SK-N-SH treated with all-trans-retinoic acid at 6 μM for 48 hours (cell line): ENCODE data around the gene PDIA5.
A peak's percentile ranks its signal among the peaks of the same experiment; 100 is the strongest.

Experiments
- ATAC-seq: fragments of 200-7000 bp; cut with Tn5 transposase; 3 replicates; pipeline ENCODE4 v1.9.1; 2020; ENCODE audit warnings: mild to moderate bottlenecking, moderate library complexity
- ARNTL ChIP-seq: fragments of 450-650 bp; formaldehyde crosslinking; IDR thresholded peaks from 2 replicates; pipeline ENCODE4 v1.5.0; 2020; ENCODE audit warnings: low read depth, mild to moderate bottlenecking, moderate library complexity, borderline replicate concordance
- BACH2 ChIP-seq: fragments of 250-450 bp; sonication (Bioruptor Pico); IDR thresholded peaks from 2 replicates; pipeline ENCODE4 v1.9.0; 2021; ENCODE audit warnings: mild to moderate bottlenecking, borderline replicate concordance
- CSDC2 ChIP-seq: fragments of 250-450 bp; sonication (Bioruptor Pico); IDR thresholded peaks from 2 replicates; pipeline ENCODE4 v1.5.0; 2020; ENCODE audit warnings: mild to moderate bottlenecking, moderate library complexity
- ESRRG ChIP-seq: fragments of 250-450 bp; sonication (Bioruptor Pico); IDR thresholded peaks from 2 replicates; pipeline ENCODE4 v1.6.1; 2021; ENCODE audit warnings: mild to moderate bottlenecking
- GLIS3 ChIP-seq: fragments of 250-450 bp; sonication (Bioruptor Pico); IDR thresholded peaks from 2 replicates; pipeline ENCODE4 v1.5.0; 2020; ENCODE audit warnings: mild to moderate bottlenecking, moderate library complexity
- ISL1 ChIP-seq: fragments of 250-450 bp; sonication (Bioruptor Pico); IDR thresholded peaks from 2 replicates; pipeline ENCODE4 v2.1.2; 2022; ENCODE audit warnings: mild to moderate bottlenecking, moderate library complexity
- OSR1 ChIP-seq: fragments of 250-450 bp; sonication (Bioruptor Pico); IDR thresholded peaks from 2 replicates; pipeline ENCODE4 v1.8.0; 2022; ENCODE audit warnings: moderate library complexity, mild to moderate bottlenecking, inconsistent platforms
- PPARA ChIP-seq: fragments of 250-450 bp; sonication (Bioruptor Pico); IDR thresholded peaks from 2 replicates; pipeline ENCODE4 v1.5.0; 2020; ENCODE audit warnings: mild to moderate bottlenecking, borderline replicate concordance
- RARB ChIP-seq: fragments of 250-450 bp; sonication (Bioruptor Pico); IDR thresholded peaks from 2 replicates; pipeline ENCODE4 v1.8.0; 2021; ENCODE audit warnings: mild to moderate bottlenecking, moderate library complexity
- SNAI2 ChIP-seq: fragments of 250-450 bp; sonication (Bioruptor Pico); IDR thresholded peaks from 2 replicates; pipeline ENCODE4 v1.5.0; 2020; ENCODE audit warnings: mild to moderate bottlenecking, moderate library complexity
- TCF4 ChIP-seq: fragments of 250-450 bp; sonication (Bioruptor Pico); IDR thresholded peaks from 2 replicates; pipeline ENCODE4 v1.8.0; 2021; ENCODE audit warnings: mild to moderate bottlenecking, moderate library complexity, borderline replicate concordance
- TOX ChIP-seq: fragments of 250-450 bp; sonication (Bioruptor Pico); IDR thresholded peaks from 2 replicates; pipeline ENCODE4 v1.8.0; 2021; ENCODE audit warnings: mild to moderate bottlenecking, moderate library complexity, borderline replicate concordance
- ZC3H10 ChIP-seq: fragments of 250-450 bp; sonication (Bioruptor Pico); IDR thresholded peaks from 2 replicates; pipeline ENCODE4 v1.5.1; 2021; ENCODE audit warnings: mild to moderate bottlenecking, moderate library complexity
- ZFP3 ChIP-seq: fragments of 250-450 bp; sonication (Bioruptor Pico); IDR thresholded peaks from 2 replicates; pipeline ENCODE4 v1.5.0; 2020; ENCODE audit warnings: mild to moderate bottlenecking, moderate library complexity
- ZFP30 ChIP-seq: fragments of 450-650 bp; formaldehyde crosslinking; IDR thresholded peaks from 2 replicates; pipeline ENCODE4 v1.5.0; 2022; ENCODE audit warnings: mild to moderate bottlenecking, moderate library complexity
- ZNF565 ChIP-seq: fragments of 450-650 bp; formaldehyde crosslinking; conservative IDR thresholded peaks from 2 replicates; pipeline ENCODE4 v1.5.0; 2020; ENCODE audit warnings: low read depth, mild to moderate bottlenecking, moderate library complexity
- ZNF70 ChIP-seq: fragments of 450-650 bp; formaldehyde crosslinking; IDR thresholded peaks from 2 replicates; pipeline ENCODE4 v1.5.0; 2020; ENCODE audit warnings: mild to moderate bottlenecking, moderate library complexity
- TF ChIP-seq, protein P1 (sequence below): fragments of 250-450 bp; sonication (Bioruptor Pico); IDR thresholded peaks from 2 replicates; pipeline ENCODE4 v1.5.1; 2021; ENCODE audit warnings: mild to moderate bottlenecking, moderate library complexity
- TF ChIP-seq, protein P2 (sequence below): fragments of 250-450 bp; sonication (Bioruptor Pico); IDR thresholded peaks from 2 replicates; pipeline ENCODE4 v1.5.0; 2020; ENCODE audit warnings: mild to moderate bottlenecking, moderate library complexity
- TF ChIP-seq, protein P3 (sequence below): fragments of 250-450 bp; sonication (Bioruptor Pico); IDR thresholded peaks from 2 replicates; pipeline ENCODE4 v1.8.0; 2021; ENCODE audit warnings: low read depth, mild to moderate bottlenecking, moderate library complexity, borderline replicate concordance
- TF ChIP-seq, protein P4 (sequence below): fragments of 250-450 bp; sonication (Bioruptor Pico); IDR thresholded peaks from 2 replicates; pipeline ENCODE4 v1.5.1; 2020; ENCODE audit warnings: low read depth, mild to moderate bottlenecking, moderate library complexity
- TF ChIP-seq, protein P5 (sequence below): fragments of 250-450 bp; sonication (Bioruptor Pico); IDR thresholded peaks from 2 replicates; pipeline ENCODE4 v1.8.0; 2020; ENCODE audit warnings: mild to moderate bottlenecking, moderate library complexity, borderline replicate concordance

PDIA5 gene

DNA sequence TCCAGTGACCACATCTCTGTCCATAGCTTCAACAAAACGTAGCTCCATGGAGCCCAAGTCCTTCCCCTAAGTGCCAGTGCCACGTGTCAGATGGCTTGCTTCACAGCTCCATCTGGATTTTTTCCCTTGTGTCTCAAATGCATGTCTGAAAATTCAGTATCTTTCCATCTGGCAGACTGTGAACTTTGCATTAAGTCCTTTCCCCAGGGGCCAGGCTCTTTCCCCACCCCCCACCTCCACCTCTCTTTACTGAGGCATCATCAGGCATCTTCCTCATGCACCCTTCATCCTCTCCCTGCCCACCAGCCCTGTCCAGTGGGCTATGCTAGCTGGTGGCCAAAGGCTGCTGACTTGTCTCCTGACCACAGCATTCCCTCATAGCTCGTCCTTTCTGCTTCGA, 53.7 kb downstream of the PDIA5 start:
- TF ChIP-seq, protein P1, sequence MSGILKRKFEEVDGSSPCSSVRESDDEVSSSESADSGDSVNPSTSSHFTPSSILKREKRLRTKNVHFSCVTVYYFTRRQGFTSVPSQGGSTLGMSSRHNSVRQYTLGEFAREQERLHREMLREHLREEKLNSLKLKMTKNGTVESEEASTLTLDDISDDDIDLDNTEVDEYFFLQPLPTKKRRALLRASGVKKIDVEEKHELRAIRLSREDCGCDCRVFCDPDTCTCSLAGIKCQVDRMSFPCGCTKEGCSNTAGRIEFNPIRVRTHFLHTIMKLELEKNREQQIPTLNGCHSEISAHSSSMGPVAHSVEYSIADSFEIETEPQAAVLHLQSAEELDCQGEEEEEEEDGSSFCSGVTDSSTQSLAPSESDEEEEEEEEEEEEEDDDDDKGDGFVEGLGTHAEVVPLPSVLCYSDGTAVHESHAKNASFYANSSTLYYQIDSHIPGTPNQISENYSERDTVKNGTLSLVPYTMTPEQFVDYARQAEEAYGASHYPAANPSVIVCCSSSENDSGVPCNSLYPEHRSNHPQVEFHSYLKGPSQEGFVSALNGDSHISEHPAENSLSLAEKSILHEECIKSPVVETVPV (CRISPR knock-in tag): no peak
- TF ChIP-seq, protein P2, sequence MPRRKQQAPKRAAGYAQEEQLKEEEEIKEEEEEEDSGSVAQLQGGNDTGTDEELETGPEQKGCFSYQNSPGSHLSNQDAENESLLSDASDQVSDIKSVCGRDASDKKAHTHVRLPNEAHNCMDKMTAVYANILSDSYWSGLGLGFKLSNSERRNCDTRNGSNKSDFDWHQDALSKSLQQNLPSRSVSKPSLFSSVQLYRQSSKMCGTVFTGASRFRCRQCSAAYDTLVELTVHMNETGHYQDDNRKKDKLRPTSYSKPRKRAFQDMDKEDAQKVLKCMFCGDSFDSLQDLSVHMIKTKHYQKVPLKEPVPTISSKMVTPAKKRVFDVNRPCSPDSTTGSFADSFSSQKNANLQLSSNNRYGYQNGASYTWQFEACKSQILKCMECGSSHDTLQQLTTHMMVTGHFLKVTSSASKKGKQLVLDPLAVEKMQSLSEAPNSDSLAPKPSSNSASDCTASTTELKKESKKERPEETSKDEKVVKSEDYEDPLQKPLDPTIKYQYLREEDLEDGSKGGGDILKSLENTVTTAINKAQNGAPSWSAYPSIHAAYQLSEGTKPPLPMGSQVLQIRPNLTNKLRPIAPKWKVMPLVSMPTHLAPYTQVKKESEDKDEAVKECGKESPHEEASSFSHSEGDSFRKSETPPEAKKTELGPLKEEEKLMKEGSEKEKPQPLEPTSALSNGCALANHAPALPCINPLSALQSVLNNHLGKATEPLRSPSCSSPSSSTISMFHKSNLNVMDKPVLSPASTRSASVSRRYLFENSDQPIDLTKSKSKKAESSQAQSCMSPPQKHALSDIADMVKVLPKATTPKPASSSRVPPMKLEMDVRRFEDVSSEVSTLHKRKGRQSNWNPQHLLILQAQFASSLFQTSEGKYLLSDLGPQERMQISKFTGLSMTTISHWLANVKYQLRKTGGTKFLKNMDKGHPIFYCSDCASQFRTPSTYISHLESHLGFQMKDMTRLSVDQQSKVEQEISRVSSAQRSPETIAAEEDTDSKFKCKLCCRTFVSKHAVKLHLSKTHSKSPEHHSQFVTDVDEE (CRISPR knock-in tag): no peak
- TF ChIP-seq ZFP3 (no peak), ZNF565 (no peak), OSR1 (CRISPR knock-in tag) (no peak), ZFP30 (no peak), SNAI2 (CRISPR knock-in tag) (no peak), ZC3H10 (no peak), TOX (no peak), GLIS3 (no peak), ARNTL (CRISPR knock-in tag) (no peak), TCF4 (CRISPR knock-in tag) (no peak)
- TF ChIP-seq, protein P3, sequence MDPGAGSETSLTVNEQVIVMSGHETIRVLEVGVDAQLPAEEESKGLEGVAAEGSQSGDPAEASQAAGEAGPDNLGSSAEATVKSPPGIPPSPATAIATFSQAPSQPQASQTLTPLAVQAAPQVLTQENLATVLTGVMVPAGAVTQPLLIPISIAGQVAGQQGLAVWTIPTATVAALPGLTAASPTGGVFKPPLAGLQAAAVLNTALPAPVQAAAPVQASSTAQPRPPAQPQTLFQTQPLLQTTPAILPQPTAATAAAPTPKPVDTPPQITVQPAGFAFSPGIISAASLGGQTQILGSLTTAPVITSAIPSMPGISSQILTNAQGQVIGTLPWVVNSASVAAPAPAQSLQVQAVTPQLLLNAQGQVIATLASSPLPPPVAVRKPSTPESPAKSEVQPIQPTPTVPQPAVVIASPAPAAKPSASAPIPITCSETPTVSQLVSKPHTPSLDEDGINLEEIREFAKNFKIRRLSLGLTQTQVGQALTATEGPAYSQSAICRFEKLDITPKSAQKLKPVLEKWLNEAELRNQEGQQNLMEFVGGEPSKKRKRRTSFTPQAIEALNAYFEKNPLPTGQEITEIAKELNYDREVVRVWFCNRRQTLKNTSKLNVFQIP (CRISPR knock-in tag): no peak
- TF ChIP-seq, protein P4, sequence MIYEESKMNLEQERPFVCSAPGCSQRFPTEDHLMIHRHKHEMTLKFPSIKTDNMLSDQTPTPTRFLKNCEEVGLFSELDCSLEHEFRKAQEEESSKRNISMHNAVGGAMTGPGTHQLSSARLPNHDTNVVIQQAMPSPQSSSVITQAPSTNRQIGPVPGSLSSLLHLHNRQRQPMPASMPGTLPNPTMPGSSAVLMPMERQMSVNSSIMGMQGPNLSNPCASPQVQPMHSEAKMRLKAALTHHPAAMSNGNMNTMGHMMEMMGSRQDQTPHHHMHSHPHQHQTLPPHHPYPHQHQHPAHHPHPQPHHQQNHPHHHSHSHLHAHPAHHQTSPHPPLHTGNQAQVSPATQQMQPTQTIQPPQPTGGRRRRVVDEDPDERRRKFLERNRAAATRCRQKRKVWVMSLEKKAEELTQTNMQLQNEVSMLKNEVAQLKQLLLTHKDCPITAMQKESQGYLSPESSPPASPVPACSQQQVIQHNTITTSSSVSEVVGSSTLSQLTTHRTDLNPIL (CRISPR knock-in tag): no peak
- TF ChIP-seq, protein P5, sequence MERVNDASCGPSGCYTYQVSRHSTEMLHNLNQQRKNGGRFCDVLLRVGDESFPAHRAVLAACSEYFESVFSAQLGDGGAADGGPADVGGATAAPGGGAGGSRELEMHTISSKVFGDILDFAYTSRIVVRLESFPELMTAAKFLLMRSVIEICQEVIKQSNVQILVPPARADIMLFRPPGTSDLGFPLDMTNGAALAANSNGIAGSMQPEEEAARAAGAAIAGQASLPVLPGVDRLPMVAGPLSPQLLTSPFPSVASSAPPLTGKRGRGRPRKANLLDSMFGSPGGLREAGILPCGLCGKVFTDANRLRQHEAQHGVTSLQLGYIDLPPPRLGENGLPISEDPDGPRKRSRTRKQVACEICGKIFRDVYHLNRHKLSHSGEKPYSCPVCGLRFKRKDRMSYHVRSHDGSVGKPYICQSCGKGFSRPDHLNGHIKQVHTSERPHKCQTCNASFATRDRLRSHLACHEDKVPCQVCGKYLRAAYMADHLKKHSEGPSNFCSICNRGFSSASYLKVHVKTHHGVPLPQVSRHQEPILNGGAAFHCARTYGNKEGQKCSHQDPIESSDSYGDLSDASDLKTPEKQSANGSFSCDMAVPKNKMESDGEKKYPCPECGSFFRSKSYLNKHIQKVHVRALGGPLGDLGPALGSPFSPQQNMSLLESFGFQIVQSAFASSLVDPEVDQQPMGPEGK (CRISPR knock-in tag): no peak
- ATAC-seq: no peak

DNA sequence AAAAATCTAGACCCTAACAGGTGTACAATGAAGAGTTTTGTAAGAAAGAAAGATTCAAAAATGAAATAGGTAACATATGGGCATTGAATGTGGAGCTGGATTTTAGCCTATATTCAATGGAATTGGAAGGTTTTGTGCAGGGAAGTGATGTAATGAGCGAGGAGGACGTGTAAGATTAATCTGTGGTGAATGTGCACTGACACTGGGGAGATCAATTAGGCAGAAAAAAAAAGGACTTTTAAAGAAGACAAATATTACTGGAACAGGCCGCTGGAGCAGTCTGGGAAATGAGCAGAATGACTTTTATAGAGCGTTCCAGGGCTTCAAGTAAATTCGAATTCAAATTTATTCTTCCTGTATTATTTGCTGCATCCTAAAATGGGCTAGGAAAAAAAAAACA, 55.2 kb downstream of the PDIA5 start:
- no peak for ATAC-seq
- no peak for TF ChIP-seq RARB
- TF ChIP-seq, all 23 proteins: peak for 0

DNA sequence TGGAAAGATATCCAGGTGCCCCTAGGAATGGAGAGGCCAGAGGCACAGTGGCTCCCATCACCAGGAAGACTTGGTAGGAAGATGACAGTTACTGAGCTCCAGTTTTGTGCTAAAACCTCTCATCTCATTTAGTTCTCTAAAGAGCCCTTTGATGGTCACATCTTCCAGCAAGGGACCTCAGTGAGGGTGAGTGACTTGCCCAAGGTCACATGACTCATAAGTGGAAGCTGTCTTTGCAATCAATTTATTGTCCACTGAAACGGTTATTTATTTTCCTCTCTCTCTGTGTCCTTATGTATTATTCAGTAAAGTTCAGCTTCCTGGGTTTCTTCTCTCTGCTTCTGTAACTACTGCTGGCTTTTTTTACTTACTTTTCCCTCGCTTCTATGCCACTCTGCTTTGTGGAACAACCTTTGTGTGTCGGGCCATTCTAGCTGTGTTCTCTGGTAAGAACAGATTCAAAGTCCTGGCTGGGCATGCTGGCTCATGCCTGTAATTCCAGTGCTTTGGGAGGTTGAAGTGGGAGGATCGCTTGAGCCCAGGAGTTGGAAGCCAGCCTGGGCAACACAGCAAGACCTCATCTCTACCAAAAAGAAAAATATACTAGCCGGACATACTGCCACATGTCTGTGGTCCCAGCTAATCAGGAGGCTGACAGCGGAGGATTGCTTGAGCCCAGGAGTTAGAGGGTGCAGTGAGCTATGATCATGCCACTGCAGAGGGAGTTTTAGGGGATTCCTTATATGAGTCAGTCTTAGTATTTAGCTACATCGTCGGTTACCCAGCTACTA, 55.9 kb downstream of the PDIA5 start:
- TF ChIP-seq ISL1 (CRISPR knock-in tag): no peak
- TF ChIP-seq ZC3H10: no peak
- TF ChIP-seq ZFP3: no peak
- TF ChIP-seq TCF4 (CRISPR knock-in tag): no peak
- TF ChIP-seq ESRRG: no peak
- no peak for TF ChIP-seq SNAI2 (CRISPR knock-in tag)
- TF ChIP-seq, protein P3 (CRISPR knock-in tag): no peak
- no peak for TF ChIP-seq ARNTL (CRISPR knock-in tag)
- TF ChIP-seq, protein P5 (CRISPR knock-in tag): no peak
- TF ChIP-seq BACH2 (CRISPR knock-in tag): no peak
- TF ChIP-seq, protein P1 (CRISPR knock-in tag): no peak
- TF ChIP-seq RARB: no peak
- TF ChIP-seq PPARA: no peak
- no peak for TF ChIP-seq ZNF565
- no peak for TF ChIP-seq ZNF70 (CRISPR knock-in tag)
- TF ChIP-seq TOX: no peak
- TF ChIP-seq CSDC2 (CRISPR knock-in tag): no peak

More for the DNA sequence above, 55.9 kb downstream of the PDIA5 start:
- ATAC-seq: peak; percentile 32; the same call in 2 of the 3 replicates
